ENCODE results near the gene VPS4B. TPM values are rescaled to one million over a fixed set of nuclear protein-coding genes. Genes with fewer than 3 reads are reported as not detected.

VPS4B gene
- total RNA-seq, 1 experiment from 2014 or later, result 60.2 TPM

GRCh38 chr18:63395503-63395902, 26.8 kb downstream of the VPS4B start:
- Histone ChIP-seq H3K9ac (ENCODE audit: extremely low read depth, insufficient read length, low read length) (no peak overlapping the region), H4K5ac (ENCODE audit: insufficient read length, low read depth, low read length) (no peak overlapping the region), H3K27me3 (ENCODE audit: insufficient read depth, low read length) (no peaks in the 10 kb centered on the region), H3K23ac (ENCODE audit: insufficient read length, low read depth, low read length) (no peak overlapping the region), H4K20me1 (ENCODE audit: control insufficient read depth, insufficient read depth, insufficient read length) (no peaks in the 10 kb centered on the region), H3K9me3 (ENCODE audit: control insufficient read depth, low read depth, low read length) (no peaks in the 10 kb centered on the region), H3K27ac (ENCODE audit: insufficient read length, low read depth, low read length) (no peak overlapping the region), H3K18ac (ENCODE audit: insufficient read length, low read depth, low read length) (no peak overlapping the region), H2AK5ac (ENCODE audit: insufficient read length, low read length) (no peak overlapping the region), H3K23me2 (ENCODE audit: insufficient read length, low read depth, low read length, poor library complexity, severe bottlenecking) (no peaks in the 10 kb centered on the region), H2BK5ac (ENCODE audit: insufficient read length, low read length) (no peak overlapping the region), H3K79me2 (ENCODE audit: insufficient read depth, low read length) (no peaks in the 10 kb centered on the region), H4K8ac (replicated peaks; ENCODE audit: insufficient read length, low read depth, low read length) (no peak overlapping the region), H2BK12ac (ENCODE audit: insufficient read length, low read depth, low read length) (no peak overlapping the region), H2BK15ac (ENCODE audit: low read depth, low read length) (no peak overlapping the region), H4K91ac (ENCODE audit: insufficient read length, low read depth, low read length) (no peak overlapping the region), H3K14ac (ENCODE audit: insufficient read depth, low read length) (no peak overlapping the region), H2BK20ac (ENCODE audit: low read depth, low read length, poor library complexity, severe bottlenecking) (no peak overlapping the region), H3K56ac (ENCODE audit: insufficient read length, low read depth, low read length) (no peak overlapping the region), H3T11ph (ENCODE audit: low read length) (no peak overlapping the region), H3K4ac (ENCODE audit: low read depth, low read length) (no peak overlapping the region), H2BK120ac (ENCODE audit: low read depth, low read length, poor library complexity, severe bottlenecking) (no peak overlapping the region), H3K79me1 (ENCODE audit: insufficient read depth, low read depth, low read length, poor library complexity, severe bottlenecking) (no peaks in the 10 kb centered on the region), H2AFZ (ENCODE audit: low read length) (no peak overlapping the region), H3K4me1 (ENCODE audit: insufficient read depth, low read length) (no peaks in the 10 kb centered on the region), H3K4me2 (ENCODE audit: insufficient read depth, insufficient read length, low read length) (no peak overlapping the region)
- Mint-ChIP-seq H3K4me1 (no peaks in the 10 kb centered on the region), H3K9me3 (no peaks in the 10 kb centered on the region), H3K36me3 (ENCODE audit: insufficient read depth in 1 of 3, low read depth in 3 of 3) (peaks cover 8 to 72% (median 48%) of the 10 kb centered on the region in 3 experiments; a peak in 6 of 7 replicates), H3K4me3 (no peak overlapping the region), H3K27ac (no peak overlapping the region), H3K27me3 (ENCODE audit: low read depth) (no peaks in the 10 kb centered on the region)
- no peak for DNase-seq
- WGBS (ENCODE audit: extremely low coverage, insufficient read length, low lambda C conversion rate), result no CpG with 5 or more reads among the region's 1 CpG
- TF ChIP-seq, protein P1, sequence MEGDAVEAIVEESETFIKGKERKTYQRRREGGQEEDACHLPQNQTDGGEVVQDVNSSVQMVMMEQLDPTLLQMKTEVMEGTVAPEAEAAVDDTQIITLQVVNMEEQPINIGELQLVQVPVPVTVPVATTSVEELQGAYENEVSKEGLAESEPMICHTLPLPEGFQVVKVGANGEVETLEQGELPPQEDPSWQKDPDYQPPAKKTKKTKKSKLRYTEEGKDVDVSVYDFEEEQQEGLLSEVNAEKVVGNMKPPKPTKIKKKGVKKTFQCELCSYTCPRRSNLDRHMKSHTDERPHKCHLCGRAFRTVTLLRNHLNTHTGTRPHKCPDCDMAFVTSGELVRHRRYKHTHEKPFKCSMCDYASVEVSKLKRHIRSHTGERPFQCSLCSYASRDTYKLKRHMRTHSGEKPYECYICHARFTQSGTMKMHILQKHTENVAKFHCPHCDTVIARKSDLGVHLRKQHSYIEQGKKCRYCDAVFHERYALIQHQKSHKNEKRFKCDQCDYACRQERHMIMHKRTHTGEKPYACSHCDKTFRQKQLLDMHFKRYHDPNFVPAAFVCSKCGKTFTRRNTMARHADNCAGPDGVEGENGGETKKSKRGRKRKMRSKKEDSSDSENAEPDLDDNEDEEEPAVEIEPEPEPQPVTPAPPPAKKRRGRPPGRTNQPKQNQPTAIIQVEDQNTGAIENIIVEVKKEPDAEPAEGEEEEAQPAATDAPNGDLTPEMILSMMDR (conservative IDR thresholded peaks at IDR 0.05), result no peak

Data from H9 (cell line).